ENCODE data around the gene NCK2.

- no peak for TF ChIP-seq CTCF (IDR thresholded peaks at IDR 0.05; ENCODE audit: poor library complexity)
- TF ChIP-seq EZH2phosphoT487 (IDR thresholded peaks at IDR 0.05; ENCODE audit: low read depth, severe bottlenecking, unreplicated experiment): no peak
- no peak for TF ChIP-seq EZH2 (IDR thresholded peaks at IDR 0.05; ENCODE audit: borderline replicate concordance)
These were observed 17.3 kb downstream of the NCK2 start for GRCh38 chr2:105761931-105762515.
